Calu3 (cell line): ENCODE measurements around the gene PLIN3. TPM values are rescaled to one million over a fixed set of nuclear protein-coding genes. Genes with fewer than 3 reads are reported as not detected.

ENCODE experiments used
- BruUV-seq: library from RNA; stranded (reverse); fragments of 400-500 nt; replicated peaks from 2 replicates; lab custom pipeline; 2021; lab: Mats Ljungman, UMichigan
- CTCF ChIA-PET: fragments of 300-600 bp; sonication (Branson Sonifier 250); formaldehyde crosslinking; loops from one replicate; lab custom pipeline; 2022; ENCODE audit warnings: antibody characterized with exemption; lab: Charles Lee
- DNase-seq: peaks from one replicate; pipeline ENCODE4 v3.0.0; 2022
- H3K27ac Mint-ChIP-seq: one replicate; pipeline ENCODE4 v1.8.0; 2022; ENCODE audit warnings: mixed read lengths; ENCODE audit not compliant: unreplicated experiment
- H3K27me3 Mint-ChIP-seq: one replicate; pipeline ENCODE4 v1.8.0; 2022; ENCODE audit warnings: mixed read lengths; ENCODE audit not compliant: unreplicated experiment
- H3K36me3 Mint-ChIP-seq: one replicate; pipeline ENCODE4 v1.8.0; 2022; ENCODE audit warnings: mild to moderate bottlenecking, moderate library complexity, mixed read lengths; ENCODE audit not compliant: insufficient read depth, unreplicated experiment
- H3K4me1 Mint-ChIP-seq: one replicate; pipeline ENCODE4 v1.8.0; 2022; ENCODE audit warnings: mild to moderate bottlenecking, low read depth, mixed read lengths; ENCODE audit not compliant: unreplicated experiment
- H3K4me3 Mint-ChIP-seq: one replicate; pipeline ENCODE4 v1.8.0; 2022; ENCODE audit warnings: mild to moderate bottlenecking, low read depth, moderate library complexity, mixed read lengths; ENCODE audit not compliant: unreplicated experiment
- H3K9me3 Mint-ChIP-seq: one replicate; pipeline ENCODE4 v1.8.0; 2022; ENCODE audit warnings: low read depth, mixed read lengths; ENCODE audit not compliant: unreplicated experiment
- CTCF ChIP-seq: fragments of 200-600 bp; IDR thresholded peaks from one replicate; pipeline ENCODE4 v1.8.0; 2022; ENCODE audit warnings: antibody characterized with exemption; ENCODE audit not compliant: unreplicated experiment
- intact Hi-C: fragments of 100-400 bp; cut with micrococcal nuclease; formaldehyde crosslinking; loops from one replicate; pipeline ENCODE4 v1.10.0; 2022; ENCODE audit not compliant: unreplicated experiment
- total RNA-seq: library from RNA; stranded (reverse); gene quantifications from 2 replicates; pipeline ENCODE4 v1.2.3, GENCODE V29; 2022

Gene PLIN3
- total RNA-seq, 1 experiment from 2014 or later, result 43.7 TPM

- no peak for TF ChIP-seq CTCF
- Mint-ChIP-seq H3K4me3 (peak within 1 kb of the TSS; percentile 80), H3K36me3 (peaks cover 30% of the 10 kb centered on the region), H3K27ac (peak within 1 kb of the TSS; percentile 85), H3K9me3 (no peaks in the 10 kb centered on the region), H3K4me1 (peaks cover 9% of the 10 kb centered on the region), H3K27me3 (no peaks in the 10 kb centered on the region)
- CTCF ChIA-PET, result interaction anchor here (0.8 kb wide), 1 partner anchor 18 kb away, joined by 10 read pairs; no protein-coding TSS in a partner anchor
- peak; percentile 60 for DNase-seq
- no TSS peak for BruUV-seq
- intact Hi-C loops, result no loop called here
Measured at GRCh38 chr19:4831304-4831978, 36.0 kb downstream of the PLIN3 start, which contains the start of gene TICAM1. TICAM1 (minus strand) TSS chr19:4831712; CDS start chr19:4818377, 13,335 bp downstream.

- H3K9me3 Mint-ChIP-seq, result no peaks in the 10 kb centered on the region
- BruUV-seq, result TSS peak; percentile 82
- H3K27me3 Mint-ChIP-seq, result no peaks in the 10 kb centered on the region
- peak overlapping the region; percentile 80 for H3K4me3 Mint-ChIP-seq
- peak overlapping the region; percentile 85 for H3K27ac Mint-ChIP-seq
- H3K36me3 Mint-ChIP-seq, result peaks cover 30% of the 10 kb centered on the region
- intact Hi-C loops, result no loop called here
- DNase-seq, result no peak
- H3K4me1 Mint-ChIP-seq, result peaks cover 9% of the 10 kb centered on the region
- TF ChIP-seq CTCF, result no peak
- CTCF ChIA-PET, result interaction anchor here (1.5 kb wide), 1 partner anchor 24 kb away, joined by 4 read pairs; no protein-coding TSS in a partner anchor
Measured at GRCh38 chr19:4830768-4831265, 36.6 kb downstream of the PLIN3 start.

- TF ChIP-seq CTCF, result no peak
- no peaks in the 10 kb centered on the region for H3K9me3 Mint-ChIP-seq
- CTCF ChIA-PET, result interaction anchor here (1.5 kb wide), 1 partner anchor 24 kb away, joined by 4 read pairs; no protein-coding TSS in a partner anchor
- H3K36me3 Mint-ChIP-seq, result peaks cover 30% of the 10 kb centered on the region
- intact Hi-C loops, result no loop called here
- DNase-seq, result no peak
- peak overlapping the region; percentile 85 for H3K27ac Mint-ChIP-seq
- no peaks in the 10 kb centered on the region for H3K27me3 Mint-ChIP-seq
- H3K4me1 Mint-ChIP-seq, result peaks cover 9% of the 10 kb centered on the region
- peak overlapping the region; percentile 80 for H3K4me3 Mint-ChIP-seq
- no TSS peak for BruUV-seq
Measured at GRCh38 chr19:4830332-4830731, 37.1 kb downstream of the PLIN3 start.

GRCh38 chr19:4829001-4829712 lies 38.3 kb downstream of the PLIN3 start:
- Mint-ChIP-seq H3K27ac (no peak overlapping the region), H3K9me3 (no peaks in the 10 kb centered on the region), H3K4me3 (peak overlapping the region; percentile 31), H3K27me3 (no peaks in the 10 kb centered on the region), H3K4me1 (peaks cover 9% of the 10 kb centered on the region), H3K36me3 (peaks cover 30% of the 10 kb centered on the region)
- TF ChIP-seq CTCF, result no peak
- intact Hi-C loops, result no loop called here
- DNase-seq, result peak; percentile 24
- no TSS peak for BruUV-seq
- CTCF ChIA-PET, result interaction anchor here (0.7 to 1.5 kb wide), 5 partner anchors 10 to 475 kb away, joined by 4 to 8 read pairs (median 6); no protein-coding TSS in a partner anchor
